Muscle layer of duodenum (tissue), 2 donors: Measurements from ENCODE around the gene FAM180A.
"Not testable (repeated sequence)": the region's sequence is repeated elsewhere in the genome, so short reads cannot be mapped to it uniquely, and the experiment has no call there.

ENCODE experiments used
- H3K27ac ChIP-seq: one replicate; pipeline ENCODE4 v1.7.0; 2013; ENCODE audit warnings: mild to moderate bottlenecking, low read length
- H3K27me3 ChIP-seq: one replicate; pipeline ENCODE4 v1.7.0; 2013; ENCODE audit warnings: low read depth, mild to moderate bottlenecking, control low read depth, low read length
- H3K36me3 ChIP-seq, 2 donors: one replicate each; pipeline ENCODE4 v1.7.0; 2013; ENCODE audit warnings: low read length in 2 of 2, control low read depth in 1 of 2, mild to moderate bottlenecking in 1 of 2; ENCODE audit not compliant: insufficient read depth in 2 of 2, control insufficient read depth in 1 of 2
- H3K4me1 ChIP-seq, 2 donors: one replicate each; pipeline ENCODE4 v1.7.0; 2013; ENCODE audit warnings: low read length in 2 of 2, mild to moderate bottlenecking in 2 of 2, control low read depth in 1 of 2, moderate library complexity in 1 of 2; ENCODE audit not compliant: insufficient read depth in 2 of 2, control insufficient read depth in 1 of 2
- H3K4me3 ChIP-seq, 2 donors: one replicate each; pipeline ENCODE4 v1.7.0; 2013; ENCODE audit warnings: low read length in 2 of 2, low read depth in 1 of 2, mild to moderate bottlenecking in 1 of 2
- H3K9me3 ChIP-seq, 2 donors: one replicate each; pipeline ENCODE4 v1.7.0; 2013; ENCODE audit warnings: low read length in 2 of 2, control low read depth in 1 of 2, mild to moderate bottlenecking in 1 of 2; ENCODE audit not compliant: control insufficient read depth in 1 of 2
- donor health status: healthy.

Gene FAM180A

DNA sequence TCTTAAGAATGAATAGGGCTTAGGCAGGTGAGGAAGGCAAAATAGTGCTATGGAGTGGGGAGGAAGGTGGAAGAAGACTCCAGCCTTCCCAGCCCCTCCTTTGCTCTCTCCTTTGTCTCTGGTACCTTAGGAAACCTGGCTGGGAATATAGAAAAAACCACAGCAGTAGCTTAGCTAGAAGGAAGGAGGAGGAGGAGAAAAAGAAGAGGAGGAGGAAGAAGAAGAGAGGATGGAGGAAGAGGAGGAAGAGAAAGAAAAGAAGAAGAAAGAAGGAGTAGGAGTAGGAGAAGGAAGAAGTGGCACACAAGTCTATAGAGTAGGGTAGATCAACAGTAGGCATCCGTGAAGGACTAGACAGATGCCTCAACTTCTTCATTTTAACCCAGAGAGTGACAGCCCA lies 36.5 kb upstream of the FAM180A start:
- no peaks in the 10 kb centered on the region for H3K9me3 ChIP-seq
- H3K4me1 ChIP-seq = no peaks in the 10 kb centered on the region
- H3K4me3 ChIP-seq = no peak overlapping the region
- H3K36me3 ChIP-seq = no peaks in the 10 kb centered on the region
- H3K27me3 ChIP-seq = no peaks in the 10 kb centered on the region
- no peak overlapping the region for H3K27ac ChIP-seq

DNA sequence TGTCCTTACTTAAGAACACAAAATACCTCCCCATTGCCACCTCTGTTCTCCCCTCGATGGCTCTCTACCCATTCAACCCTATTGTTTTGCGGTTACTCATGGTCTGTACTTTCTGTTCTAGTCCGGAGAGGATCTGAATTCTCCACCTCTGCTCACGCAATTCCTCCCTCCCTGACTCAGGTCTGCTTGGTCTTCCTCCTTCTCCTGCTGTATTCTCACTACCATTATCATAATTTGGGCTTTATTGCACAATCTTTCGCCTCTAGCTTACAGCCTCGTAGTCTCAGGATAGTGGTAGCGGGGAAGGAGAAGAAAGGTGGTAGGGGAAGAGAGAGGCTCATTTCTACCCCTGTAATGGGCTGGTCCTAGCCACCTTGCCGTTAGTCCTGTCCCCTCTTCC lies 35.4 kb upstream of the FAM180A start:
- no peak overlapping the region for H3K27ac ChIP-seq
- H3K4me1 ChIP-seq = no peaks in the 10 kb centered on the region
- no peaks in the 10 kb centered on the region for H3K36me3 ChIP-seq
- H3K27me3 ChIP-seq = no peaks in the 10 kb centered on the region
- no peaks in the 10 kb centered on the region for H3K9me3 ChIP-seq
- no peak overlapping the region for H3K4me3 ChIP-seq

DNA sequence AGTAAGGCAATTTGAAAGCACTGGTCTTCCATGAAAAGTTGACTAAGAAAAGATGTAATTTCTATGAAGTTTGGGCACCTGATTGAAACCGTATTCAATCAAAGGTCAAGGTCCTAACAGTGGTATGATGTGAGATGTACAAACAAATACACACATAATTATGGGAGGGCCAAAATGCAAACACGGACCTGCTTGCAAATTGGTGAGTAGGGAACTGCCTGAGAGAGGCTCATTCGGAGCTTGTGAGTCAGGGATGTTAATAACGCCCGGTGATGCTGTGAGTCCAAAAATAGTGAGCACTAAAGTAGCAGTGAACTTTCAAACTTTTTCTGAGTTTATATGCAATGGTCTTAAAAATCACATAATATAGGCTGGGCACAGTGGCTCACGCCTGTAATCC lies 34.2 kb upstream of the FAM180A start:
- no peaks in the 10 kb centered on the region for H3K4me1 ChIP-seq
- H3K36me3 ChIP-seq = no peaks in the 10 kb centered on the region
- no peak overlapping the region for H3K27ac ChIP-seq
- H3K9me3 ChIP-seq = peaks cover 0 to 4% of the 10 kb centered on the region in 2 donors
- H3K27me3 ChIP-seq = no peaks in the 10 kb centered on the region
- H3K4me3 ChIP-seq = no peak overlapping the region

DNA sequence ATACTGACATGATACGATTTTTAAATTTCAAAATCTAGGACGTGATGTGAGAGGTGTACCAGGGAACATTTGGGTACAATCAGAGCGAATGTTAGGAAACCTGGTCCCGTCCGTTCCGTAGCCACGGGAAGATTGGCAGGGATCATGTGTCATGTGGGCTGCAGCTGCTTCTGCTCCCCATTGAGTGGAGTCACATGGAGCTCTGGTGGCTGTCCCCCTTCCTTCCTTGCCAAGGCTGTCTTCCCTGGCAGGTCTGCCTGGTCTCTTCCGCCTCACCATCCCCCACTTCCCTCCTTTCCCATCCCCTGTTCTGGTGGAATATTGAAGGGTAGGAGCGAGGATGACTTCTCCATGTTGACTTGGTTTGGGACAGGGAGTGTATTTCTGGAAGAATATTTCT lies 33.8 kb upstream of the FAM180A start:
- Histone ChIP-seq H3K4me1 (no peaks in the 10 kb centered on the region), H3K27me3 (no peaks in the 10 kb centered on the region), H3K36me3 (no peaks in the 10 kb centered on the region), H3K27ac (no peak overlapping the region), H3K9me3 (peaks cover 0 to 4% of the 10 kb centered on the region in 2 donors), H3K4me3 (no peak overlapping the region)

DNA sequence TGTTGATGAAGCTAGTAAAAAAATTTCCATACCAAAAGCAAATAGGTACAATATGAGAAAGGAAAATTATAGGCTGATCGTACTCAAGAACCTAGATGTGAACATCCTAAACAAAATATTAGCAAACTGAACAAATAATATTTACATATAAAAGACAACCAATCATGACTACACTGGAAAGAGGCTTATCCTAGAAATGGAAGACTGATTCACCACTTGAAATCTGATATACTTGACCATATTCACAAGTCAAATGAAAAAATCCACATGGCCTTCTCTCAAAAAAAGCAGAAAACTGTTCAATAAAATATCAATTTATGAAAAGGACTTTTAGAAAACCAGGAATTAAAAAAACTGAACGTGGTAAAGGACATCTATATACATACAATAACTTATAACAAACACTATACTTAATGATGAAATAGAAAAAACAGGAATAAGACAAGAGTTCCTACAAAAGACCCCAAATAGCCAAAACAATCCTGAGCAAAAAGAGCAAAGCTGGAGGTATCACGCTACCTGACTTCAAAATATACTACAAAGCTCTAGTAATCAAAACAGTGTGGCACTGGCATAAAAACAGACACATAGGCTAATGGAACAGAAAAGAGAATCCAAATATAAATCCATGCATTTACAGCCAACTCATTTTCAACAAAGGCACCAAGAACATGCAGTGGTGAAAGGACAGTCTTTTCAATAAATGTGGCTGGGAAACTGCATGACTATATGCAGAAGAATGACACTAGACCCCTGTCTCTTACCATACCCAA lies 29.2 kb upstream of the FAM180A start:
- H3K9me3 ChIP-seq = peaks cover 0 to 4% of the 10 kb centered on the region in 2 donors
- H3K27ac ChIP-seq = no peak overlapping the region
- peaks cover 0 to 5% of the 10 kb centered on the region in 2 donors for H3K4me1 ChIP-seq
- H3K27me3 ChIP-seq = no peaks in the 10 kb centered on the region
- H3K36me3 ChIP-seq = no peaks in the 10 kb centered on the region
- H3K4me3 ChIP-seq = no peak overlapping the region

DNA sequence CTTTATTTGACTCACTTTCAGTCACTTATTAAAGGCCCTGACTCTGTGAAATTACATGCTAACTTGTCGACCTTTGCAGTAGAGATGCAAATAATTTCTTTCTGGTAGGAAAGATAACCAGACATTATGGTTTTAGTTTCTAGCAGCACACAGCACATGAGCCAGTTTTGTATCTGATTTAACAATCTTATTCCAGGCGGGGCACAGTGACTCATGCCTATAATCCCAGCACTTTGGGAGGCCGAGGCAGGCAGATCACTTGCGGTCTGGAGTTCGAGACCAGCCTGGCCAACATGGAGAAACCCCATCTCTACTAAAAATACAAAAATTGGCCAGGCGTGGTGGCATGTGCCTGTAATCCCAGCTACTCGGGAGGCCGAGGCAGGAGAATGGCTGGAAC lies 27.3 kb upstream of the FAM180A start:
- H3K27me3 ChIP-seq, H3K4me1 ChIP-seq, H3K27ac ChIP-seq, H3K9me3 ChIP-seq, H3K4me3 ChIP-seq, H3K36me3 ChIP-seq: not testable (repeated sequence)

DNA sequence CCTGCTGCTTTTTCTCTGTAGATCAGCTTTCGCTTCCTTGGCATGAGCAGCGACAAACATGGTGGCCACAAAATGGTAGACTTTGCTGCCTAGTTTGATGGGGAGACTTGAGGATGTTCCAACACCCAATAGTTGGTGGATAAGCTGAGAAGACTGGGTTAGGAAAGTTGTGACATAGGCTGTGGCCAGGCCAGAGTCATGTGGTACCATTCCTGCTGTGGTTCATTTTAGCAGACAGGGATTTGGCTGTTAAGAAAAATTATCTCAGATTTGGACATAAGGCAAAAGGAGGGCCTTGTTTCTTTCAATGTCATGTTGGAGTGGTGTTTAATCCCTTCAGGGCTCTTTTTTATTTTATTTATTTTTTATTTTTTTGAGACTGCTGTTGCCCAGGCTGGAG lies 26.6 kb upstream of the FAM180A start:
- peaks cover 0 to 5% of the 10 kb centered on the region in 2 donors for H3K4me1 ChIP-seq
- H3K27ac ChIP-seq = no peak overlapping the region
- H3K36me3 ChIP-seq = no peaks in the 10 kb centered on the region
- H3K9me3 ChIP-seq = peaks cover 0 to 4% of the 10 kb centered on the region in 2 donors
- H3K27me3 ChIP-seq = no peaks in the 10 kb centered on the region
- no peak overlapping the region for H3K4me3 ChIP-seq

DNA sequence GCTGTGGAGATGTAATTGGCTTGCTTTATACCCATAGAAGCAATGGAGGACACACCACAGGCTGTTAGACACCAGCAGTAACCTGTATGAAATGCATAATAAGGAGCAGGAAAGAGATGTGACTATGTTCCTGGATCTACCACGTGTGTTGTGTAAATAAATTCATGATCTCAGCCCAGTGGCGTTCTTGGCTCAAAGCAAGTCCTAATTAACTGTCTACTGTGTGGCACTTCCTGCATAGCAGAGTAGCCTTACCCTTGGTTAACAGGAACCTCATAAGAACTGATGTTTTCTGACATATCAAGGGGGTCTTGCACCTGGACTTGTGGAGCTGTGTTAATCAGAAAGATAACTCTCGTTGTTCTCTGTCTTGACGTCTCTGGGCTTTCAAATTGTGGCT lies 25.7 kb upstream of the FAM180A start:
- Histone ChIP-seq H3K36me3 (no peaks in the 10 kb centered on the region), H3K9me3 (peaks cover 0 to 4% of the 10 kb centered on the region in 2 donors), H3K27me3 (no peaks in the 10 kb centered on the region), H3K4me3 (no peak overlapping the region), H3K4me1 (peaks cover 0 to 5% of the 10 kb centered on the region in 2 donors), H3K27ac (no peak overlapping the region)

DNA sequence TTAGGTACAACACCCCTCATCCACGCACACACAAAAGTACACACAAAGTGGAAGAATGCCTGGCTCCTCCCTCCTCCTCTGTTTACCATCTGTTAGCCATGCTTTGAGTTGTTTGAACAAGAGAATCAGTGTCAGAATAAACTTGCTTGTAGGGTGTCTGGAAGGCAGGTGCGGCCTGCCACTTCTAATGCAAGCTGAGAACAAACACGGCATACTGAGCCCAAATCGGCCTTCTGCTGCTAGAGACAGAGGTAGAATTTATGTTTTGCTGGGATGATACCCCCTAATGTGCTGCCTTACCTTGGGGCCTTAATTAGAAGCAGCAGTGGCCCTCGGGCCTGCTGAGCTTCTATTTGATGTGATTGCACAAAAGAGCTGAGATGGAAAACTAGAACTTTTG lies 24.9 kb upstream of the FAM180A start:
- H3K27me3 ChIP-seq = no peaks in the 10 kb centered on the region
- H3K9me3 ChIP-seq = peaks cover 0 to 4% of the 10 kb centered on the region in 2 donors
- no peak overlapping the region for H3K4me3 ChIP-seq
- no peak overlapping the region for H3K27ac ChIP-seq
- H3K4me1 ChIP-seq = peaks cover 0 to 5% of the 10 kb centered on the region in 2 donors
- H3K36me3 ChIP-seq = no peaks in the 10 kb centered on the region

DNA sequence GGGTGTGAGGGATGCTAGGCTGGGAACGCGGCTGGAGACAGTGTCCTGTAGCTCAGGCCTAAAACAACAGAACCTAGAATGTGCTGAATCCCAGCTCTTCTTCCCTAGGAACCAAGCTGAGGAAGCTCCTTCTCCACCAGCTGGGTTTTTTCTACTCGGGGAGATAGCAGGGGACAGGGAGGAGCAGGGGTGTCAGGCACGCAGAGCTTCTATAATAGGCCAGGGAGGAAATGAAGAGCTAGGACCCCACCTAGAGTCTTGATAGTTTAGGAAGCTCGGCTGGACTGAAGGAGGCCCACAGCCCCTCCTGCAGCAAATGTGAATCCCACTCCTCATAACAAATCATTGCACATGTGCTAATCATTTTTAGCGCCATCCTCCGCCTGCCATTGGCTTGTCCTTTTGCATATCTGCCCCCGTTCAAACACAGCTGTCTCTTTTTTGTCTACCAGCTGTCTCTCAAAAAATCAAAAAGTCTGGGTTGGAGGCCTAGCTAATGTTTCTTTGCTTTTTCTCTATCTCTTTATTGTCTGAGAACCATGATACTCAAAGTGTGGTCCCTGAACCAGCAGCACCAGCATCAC lies 24.1 kb upstream of the FAM180A start:
- H3K9me3 ChIP-seq = no peaks in the 10 kb centered on the region
- H3K4me3 ChIP-seq = no peak overlapping the region
- H3K4me1 ChIP-seq = peaks cover 0 to 5% of the 10 kb centered on the region in 2 donors
- no peak overlapping the region for H3K27ac ChIP-seq
- H3K27me3 ChIP-seq = no peaks in the 10 kb centered on the region
- no peaks in the 10 kb centered on the region for H3K36me3 ChIP-seq

DNA sequence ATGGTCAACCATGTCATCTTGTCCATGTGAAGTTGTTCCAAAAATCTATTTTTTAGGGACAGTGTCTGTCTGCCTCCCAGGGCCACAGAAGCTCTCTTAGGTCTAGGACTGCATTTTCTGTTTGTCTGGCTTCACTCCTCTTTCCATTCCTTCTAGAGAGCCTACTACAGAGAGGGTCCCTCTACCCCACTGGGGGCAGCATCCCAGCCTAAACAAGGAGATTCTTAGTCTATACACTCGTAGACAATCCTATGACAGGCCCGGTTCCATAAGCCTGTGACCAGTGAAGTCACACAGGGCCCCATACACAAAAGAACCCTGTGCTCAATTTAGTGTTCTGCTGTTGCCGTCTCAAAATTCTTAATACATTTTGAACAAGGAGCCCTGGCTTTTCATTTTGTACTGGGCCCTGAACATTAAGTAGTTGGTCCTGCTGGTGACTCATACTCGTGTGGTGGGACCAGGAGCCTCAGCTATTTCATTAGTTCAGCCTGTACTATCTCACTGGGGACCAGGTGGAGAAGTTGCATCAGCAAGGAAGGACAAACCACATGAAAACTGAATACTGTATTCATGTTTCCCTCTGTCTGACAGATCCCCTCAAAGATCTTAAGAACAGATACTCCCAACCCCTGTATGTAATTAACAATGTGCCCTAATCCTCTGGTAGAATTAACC lies 23.5 kb upstream of the FAM180A start:
- Histone ChIP-seq H3K27ac (no peak overlapping the region), H3K4me1 (peaks cover 0 to 5% of the 10 kb centered on the region in 2 donors)

More for the DNA sequence above, 23.5 kb upstream of the FAM180A start:
- Histone ChIP-seq H3K27me3 (no peaks in the 10 kb centered on the region), H3K9me3 (no peaks in the 10 kb centered on the region), H3K36me3 (no peaks in the 10 kb centered on the region), H3K4me3 (no peak overlapping the region)
